Stomach (tissue), 4 donors: ENCODE data around the gene ENOX1.

Source experiments
- EP300 ChIP-seq: sonication (generic); formaldehyde crosslinking; IDR thresholded peaks from one replicate; pipeline ENCODE4 v1.6.1; 2017; ENCODE audit warnings: antibody characterized with exemption
- POLR2A ChIP-seq, 4 donors: fragments of 450-650 bp; IDR thresholded peaks; one replicate each; pipeline ENCODE4 v1.6.1; 2016; ENCODE audit warnings: antibody characterized with exemption in 4 of 4, control low read depth in 2 of 4, mild to moderate bottlenecking in 1 of 4, moderate library complexity in 1 of 4
- TF ChIP-seq, protein P1 (sequence below), 7 experiments: fragments of 450-650 bp in 4 of 7; fragments of 200-600 bp in 3 of 7; sonication (generic) in 3 of 7; IDR thresholded peaks; one replicate each; pipeline ENCODE4 v1.5.1; 2016 to 2019; ENCODE audit warnings: antibody characterized with exemption in 7 of 7, control low read depth in 2 of 7, mild to moderate bottlenecking in 1 of 7

- TF ChIP-seq POLR2A (IDR thresholded peaks at IDR 0.05): no peak
- TF ChIP-seq, protein P1, sequence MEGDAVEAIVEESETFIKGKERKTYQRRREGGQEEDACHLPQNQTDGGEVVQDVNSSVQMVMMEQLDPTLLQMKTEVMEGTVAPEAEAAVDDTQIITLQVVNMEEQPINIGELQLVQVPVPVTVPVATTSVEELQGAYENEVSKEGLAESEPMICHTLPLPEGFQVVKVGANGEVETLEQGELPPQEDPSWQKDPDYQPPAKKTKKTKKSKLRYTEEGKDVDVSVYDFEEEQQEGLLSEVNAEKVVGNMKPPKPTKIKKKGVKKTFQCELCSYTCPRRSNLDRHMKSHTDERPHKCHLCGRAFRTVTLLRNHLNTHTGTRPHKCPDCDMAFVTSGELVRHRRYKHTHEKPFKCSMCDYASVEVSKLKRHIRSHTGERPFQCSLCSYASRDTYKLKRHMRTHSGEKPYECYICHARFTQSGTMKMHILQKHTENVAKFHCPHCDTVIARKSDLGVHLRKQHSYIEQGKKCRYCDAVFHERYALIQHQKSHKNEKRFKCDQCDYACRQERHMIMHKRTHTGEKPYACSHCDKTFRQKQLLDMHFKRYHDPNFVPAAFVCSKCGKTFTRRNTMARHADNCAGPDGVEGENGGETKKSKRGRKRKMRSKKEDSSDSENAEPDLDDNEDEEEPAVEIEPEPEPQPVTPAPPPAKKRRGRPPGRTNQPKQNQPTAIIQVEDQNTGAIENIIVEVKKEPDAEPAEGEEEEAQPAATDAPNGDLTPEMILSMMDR (IDR thresholded peaks at IDR 0.05): no peak
- TF ChIP-seq EP300: no peak
Observed at GRCh38 chr13:43782686-43783085, 4.1 kb downstream of the ENOX1 start.
